T47D (cell line): ENCODE data around the gene RNF14.

ENCODE experiments used
- DNase-seq, 2 experiments: peaks; one replicate each; pipeline versions ENCODE4 v3.0.0 to v3.0.0-alpha.2; 2011 to 2012; ENCODE audit warnings: low read depth in 1 of 2, low spot score in 1 of 2
- JUND ChIP-seq: IDR thresholded peaks from 2 replicates; pipeline ENCODE4 v1.6.1; 2012; ENCODE audit warnings: low read depth
- in situ Hi-C: cut with HindIII; loops from 2 replicates; pipeline ENCODE4 v1.10.0; 2016; ENCODE audit warnings: low sequenced_read_pairs, low pct_unique_long_range_greater_than_20kb

The RNF14 gene

GRCh38 chr5:141935538-141935937 lies 33.4 kb upstream of the RNF14 start:
- no peak for DNase-seq
- in situ Hi-C loops: no loop called here
- TF ChIP-seq JUND: no peak

DNA sequence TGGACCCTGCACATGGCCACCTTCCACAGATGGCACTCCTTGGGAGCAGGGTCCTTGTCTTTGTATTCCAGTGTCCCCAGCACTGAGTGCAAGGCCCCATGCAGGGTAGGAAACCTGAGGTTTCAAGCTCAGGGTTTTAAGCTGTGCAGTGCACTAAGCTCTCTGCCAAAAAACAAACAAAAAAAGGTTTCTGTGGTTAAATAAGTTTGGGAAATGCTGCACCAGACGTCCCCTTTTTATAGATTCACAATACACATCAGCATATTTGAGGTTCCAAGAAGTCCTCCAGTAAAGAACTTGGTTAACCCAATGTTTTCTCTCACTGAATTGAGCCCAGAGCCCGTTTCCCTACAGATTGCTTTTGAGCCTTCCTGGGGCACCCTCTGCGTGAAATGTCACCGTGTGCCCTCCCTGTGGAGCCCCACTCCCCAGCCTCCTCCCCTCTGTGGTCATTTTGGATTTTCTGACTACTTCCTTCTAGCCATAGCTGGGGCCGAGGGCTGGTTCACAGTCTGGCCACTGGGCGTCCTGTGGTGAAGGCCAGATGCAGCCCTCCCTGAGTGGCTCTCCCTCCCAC lies 28.1 kb upstream of the RNF14 start:
- in situ Hi-C loops: no loop called here
- no peak for DNase-seq
- TF ChIP-seq JUND: no peak

DNA sequence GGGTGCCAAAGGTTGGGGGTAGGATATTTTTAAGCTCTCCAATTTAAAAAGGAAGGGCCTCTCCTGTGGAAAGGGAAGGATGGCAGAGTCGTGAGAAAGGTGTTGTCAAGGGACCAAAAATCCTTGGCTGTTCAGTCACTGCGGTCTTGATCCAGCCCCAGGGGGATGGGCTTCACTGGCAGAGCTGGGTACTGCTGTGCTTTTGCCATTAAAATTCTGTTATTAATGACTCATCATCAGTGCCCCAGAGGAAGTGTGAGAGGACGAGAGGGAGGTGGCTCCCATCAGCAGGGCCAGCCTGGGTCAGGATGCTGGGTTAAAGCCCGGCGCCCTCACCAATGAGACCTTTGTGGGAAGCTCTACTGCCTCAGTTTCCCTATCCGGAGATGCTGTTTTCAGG lies 27.6 kb upstream of the RNF14 start:
- in situ Hi-C loops: no loop called here
- DNase-seq: no peak
- no peak for TF ChIP-seq JUND

- in situ Hi-C loops: no loop called here
- no peak for TF ChIP-seq JUND
These were observed 27.1 kb upstream of the RNF14 start for GRCh38 chr5:141941779-141942178.

DNA sequence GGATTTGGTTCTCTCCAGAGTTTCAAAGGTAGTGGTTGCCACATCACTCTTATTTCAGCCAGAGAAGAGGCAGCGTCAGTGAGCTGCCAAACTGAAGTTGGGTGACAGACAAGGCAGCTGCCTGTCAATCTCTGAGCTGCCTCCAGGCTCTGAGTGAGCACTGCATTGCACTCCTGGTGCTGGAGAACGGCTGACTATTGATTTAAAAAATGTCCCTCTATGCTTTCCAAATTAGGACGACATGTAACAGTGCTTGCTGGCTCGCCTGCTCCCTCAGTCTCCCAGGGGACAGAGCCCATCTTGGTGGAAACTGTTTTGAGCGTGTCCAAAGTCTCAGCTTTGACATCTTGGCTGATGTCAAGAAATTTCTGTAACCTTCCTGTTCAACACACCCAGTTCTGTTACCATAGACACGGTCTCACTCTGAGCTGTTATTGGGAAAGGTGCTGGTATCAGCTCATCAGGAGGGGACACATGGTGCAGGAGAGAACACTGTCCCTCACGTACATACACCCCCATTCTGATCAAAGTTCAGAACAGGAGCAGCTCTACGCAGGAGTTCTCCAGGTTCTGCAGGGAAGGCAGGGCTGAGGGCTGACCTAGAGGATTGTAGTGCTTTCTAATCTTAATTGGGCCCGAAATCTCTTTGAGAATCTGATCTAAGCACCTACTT lies 26.6 kb upstream of the RNF14 start:
- DNase-seq: no peak
- TF ChIP-seq JUND: no peak
- in situ Hi-C loops: no loop called here

More at GRCh38 chr5:141941779-141942178, 27.1 kb upstream of the RNF14 start:
- no peak for DNase-seq

DNA sequence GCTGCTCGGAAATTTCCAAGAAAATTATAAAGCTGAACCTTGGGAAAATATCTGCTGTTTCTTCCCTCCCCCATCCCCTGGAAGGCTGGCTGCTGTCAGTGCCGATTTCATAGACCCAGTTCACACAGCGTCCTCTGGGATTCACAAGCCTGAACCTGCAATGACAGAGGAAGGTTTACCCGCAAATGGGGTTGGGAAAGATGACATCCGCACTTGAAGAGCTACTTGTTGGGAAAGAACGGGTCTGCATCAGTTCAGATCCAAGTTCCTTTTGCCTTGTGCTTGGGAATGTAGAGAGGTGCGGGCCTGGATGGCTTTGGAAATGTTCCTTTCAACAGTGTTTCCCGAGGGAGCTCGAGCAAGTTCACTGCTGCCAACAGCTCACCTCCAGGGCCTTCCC lies 24.8 kb upstream of the RNF14 start:
- in situ Hi-C loops: no loop called here
- no peak for TF ChIP-seq JUND
- DNase-seq: no peak

DNA sequence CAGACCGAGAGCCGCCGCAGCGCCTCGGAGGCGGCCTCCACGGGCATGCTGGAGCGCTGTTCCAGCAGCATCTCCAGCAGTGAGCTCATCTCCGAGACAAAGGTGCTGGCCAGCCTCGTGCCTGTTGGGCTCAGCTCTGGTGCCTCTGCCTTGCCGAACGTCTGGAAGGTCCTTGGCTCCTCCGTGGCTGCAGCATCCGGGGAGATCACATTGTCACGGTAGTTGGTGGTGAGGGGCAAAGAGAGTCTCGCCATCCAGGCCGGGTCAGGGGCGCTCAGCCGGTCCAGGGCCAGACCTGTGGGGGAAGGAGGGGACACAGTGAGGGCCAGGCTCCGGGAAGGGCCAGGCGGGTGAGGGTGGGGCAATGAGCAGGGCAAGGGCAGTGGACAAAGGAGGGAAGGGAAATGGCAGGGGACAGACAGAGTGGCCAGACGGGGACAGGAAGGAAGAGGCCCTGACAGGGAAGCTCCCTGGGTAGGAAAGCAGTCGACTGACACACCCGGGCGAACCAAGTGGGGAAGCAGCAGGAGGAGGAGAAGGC lies 23.3 kb upstream of the RNF14 start:
- in situ Hi-C loops: no loop called here
- no peak for TF ChIP-seq JUND
- DNase-seq: no peak

DNA sequence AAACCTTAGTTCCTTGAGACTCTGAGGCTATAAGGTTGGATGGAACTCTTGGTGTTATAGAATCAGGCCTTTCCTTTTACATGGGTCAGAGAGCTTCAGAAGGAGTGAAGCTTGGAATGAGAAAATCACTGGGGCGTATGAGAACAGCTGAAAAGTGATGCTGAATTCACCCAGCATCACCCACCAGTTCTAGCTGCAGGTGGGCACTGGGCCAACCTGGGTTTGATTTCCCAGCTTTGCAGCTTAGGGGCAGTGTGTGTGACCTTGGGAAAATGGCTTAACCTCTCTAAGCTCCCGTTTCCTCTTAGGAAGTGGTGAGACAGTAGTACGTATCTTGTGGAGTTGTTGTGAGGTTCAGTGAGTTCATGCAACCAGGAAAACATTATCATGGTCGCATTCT lies 21.6 kb upstream of the RNF14 start:
- no peak for DNase-seq
- no peak for TF ChIP-seq JUND
- in situ Hi-C loops: no loop called here

DNA sequence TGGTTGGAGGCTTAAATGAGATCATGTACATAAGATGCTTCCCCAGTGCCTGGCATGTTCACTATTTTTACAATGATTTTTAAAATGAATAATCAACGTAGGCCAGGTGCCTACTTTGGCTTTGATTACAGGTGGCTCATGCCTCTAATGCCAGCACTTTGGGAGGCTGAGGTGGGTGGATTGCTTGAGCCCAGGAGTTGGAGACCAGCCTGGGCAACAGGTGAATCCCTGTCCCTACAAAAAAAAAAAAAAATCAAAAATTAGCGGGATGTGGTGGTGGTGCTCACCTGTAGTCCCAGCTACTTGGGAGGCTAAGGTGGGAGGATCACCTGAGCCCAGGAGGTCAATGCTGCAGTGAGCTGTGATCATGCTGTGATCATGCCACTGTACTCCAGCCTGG lies 20.1 kb upstream of the RNF14 start:
- in situ Hi-C loops: no loop called here
- TF ChIP-seq JUND: no peak
- no peak for DNase-seq

- no peak for TF ChIP-seq JUND
- no peak for DNase-seq
- in situ Hi-C loops: no loop called here
These were observed 19.4 kb upstream of the RNF14 start for GRCh38 chr5:141949511-141949910.

DNA sequence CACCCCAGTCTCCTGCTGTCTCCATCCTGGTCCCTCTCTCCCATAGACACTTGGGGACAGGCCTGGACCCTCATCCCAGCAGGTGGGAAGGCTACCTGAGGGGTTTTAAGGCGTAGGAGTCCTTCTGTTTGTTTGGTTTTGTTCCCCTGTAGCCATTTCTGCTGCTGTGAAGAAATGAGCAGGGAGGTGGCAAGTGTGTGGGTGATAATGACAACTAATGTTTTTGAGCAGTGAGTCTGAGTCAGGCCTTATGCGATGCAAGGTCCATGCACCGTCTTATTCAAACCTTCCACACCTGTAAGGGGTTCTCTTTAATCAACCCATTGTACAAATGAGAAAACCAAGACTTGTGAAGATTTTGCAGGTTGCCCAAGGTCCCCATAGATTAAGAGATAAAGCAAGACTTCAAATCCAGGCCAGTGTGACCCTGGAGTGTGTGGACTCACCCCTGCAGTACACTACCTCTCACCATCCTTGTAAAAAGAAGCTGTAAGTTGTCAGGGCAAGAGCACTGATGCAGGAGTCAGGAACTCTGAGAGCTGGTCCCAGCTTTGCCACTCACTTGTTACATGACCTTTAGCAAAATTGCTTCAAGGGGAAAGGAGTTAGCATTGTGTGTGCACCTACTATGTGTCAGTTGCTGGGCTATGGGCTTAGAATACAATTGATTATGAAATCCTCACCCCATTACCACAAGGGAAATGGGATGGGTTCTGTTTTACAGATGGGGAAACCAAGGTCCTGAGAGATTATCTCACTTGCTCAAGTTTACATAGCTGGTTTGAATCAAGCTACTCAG lies 18.5 kb upstream of the RNF14 start:
- in situ Hi-C loops: no loop called here
- no peak for TF ChIP-seq JUND
- no peak for DNase-seq

DNA sequence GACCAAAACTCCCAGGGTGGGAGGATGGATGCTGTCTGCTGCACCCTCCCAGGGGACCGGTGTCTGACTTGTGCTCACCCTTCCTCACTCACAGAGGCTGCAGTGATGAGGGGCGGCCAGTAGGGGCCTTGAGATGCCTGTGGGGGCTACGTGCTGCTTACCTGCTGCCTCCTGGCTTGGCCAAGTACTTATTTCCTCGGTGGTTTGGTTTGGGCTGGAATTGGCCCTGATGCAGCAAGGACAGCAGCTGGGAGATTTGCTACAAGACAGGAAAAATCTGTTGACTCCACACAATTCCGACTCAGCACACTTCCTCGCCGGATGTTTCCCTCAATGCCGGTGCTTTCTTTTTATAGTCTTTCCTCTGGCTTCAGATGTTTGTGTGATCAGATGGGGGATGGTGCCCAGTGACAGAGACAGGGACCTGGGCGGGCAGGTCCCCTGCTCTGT lies 17.5 kb upstream of the RNF14 start:
- no peak for DNase-seq
- in situ Hi-C loops: no loop called here
- TF ChIP-seq JUND: no peak

DNA sequence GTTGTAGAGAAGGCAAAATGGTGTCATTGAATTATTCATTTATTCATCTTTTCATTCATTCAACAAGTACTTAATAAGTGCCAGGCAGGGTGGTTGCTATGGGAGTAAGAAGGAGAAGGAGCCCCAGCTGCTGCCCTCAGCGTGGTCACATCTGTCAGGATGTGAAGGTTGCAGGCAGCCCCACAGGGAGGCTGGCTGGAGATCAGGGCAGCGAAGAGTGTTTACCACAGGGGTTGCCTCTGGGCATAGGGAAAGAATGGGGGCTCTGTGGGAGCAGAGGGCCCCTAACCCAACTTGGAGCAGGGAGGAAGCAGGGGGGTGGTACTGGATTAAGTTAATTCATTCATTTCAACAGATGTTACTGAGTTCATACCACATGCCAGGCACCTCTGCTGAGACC lies 16.9 kb upstream of the RNF14 start:
- in situ Hi-C loops: no loop called here
- no peak for TF ChIP-seq JUND
- no peak for DNase-seq
